ENCODE data around the gene UNC45A.

UNC45A gene

DNA sequence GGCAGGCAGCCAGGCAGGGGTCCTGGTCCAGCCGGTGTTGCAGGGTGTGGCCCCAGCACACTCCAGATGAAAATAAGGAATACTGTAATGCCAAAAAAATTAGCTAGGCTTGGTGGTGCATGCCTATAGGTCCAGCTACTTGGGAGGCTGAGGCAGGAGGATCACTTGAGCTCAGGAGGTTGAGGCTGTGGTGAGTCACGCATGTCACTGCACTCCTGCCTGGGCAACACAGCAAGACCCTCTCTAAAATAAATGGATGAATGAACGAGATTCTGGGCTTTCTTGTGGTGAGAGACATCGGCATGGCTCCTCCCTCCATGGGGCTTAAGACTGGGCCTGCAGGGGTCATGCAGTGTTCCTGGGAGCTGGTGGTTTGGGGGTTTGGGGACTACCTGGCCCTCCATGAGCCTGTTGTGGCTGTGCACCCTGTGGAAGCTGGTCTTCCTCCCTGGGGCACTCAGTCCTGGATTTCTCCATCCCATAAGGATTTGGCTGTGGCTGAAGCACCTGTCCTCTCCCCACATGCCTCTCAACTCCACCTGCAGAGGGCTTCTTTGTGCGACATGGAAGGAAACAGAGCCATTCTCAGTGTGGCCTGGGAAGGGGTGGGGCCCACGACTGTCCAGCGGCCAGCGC, 12.0 kb downstream of the UNC45A start:
- no peak for DNase-seq

DNA sequence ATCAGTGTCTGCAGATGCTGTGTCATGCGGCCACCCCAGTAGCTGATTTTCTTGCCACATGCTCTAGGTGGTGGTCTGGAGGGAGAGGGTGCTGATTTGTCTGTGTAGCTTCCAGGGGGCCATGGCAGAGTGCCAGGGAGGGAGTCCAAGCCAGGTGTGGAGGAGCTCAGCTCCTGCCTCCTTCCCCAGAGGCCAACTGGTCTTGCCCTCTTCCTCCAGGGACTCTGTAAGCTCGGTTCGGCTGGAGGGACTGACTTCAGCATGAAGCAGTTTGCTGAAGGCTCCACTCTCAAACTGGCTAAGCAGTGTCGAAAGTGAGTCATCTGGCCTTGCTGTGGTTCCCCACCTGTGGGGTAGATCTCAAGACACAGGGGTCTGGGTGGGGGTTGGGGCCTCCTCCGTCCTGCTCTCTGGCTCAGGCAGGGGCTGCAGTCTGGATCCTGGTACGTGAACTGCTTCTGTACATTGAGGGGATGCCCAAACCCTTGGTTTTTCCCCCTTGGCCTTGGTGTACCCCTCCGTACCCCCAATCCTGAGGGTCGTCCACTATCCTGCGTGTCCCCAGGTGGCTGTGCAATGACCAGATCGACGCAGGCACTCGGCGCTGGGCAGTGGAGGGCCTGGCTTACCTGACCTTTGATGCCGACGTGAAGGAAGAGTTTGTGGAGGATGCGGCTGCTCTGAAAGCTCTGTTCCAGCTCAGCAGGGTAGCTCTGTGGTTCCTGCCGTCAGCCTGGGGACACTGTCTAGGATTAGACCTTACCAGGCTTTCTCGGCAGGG, 12.7 kb downstream of the UNC45A start:
- DNase-seq = no peak

DNA sequence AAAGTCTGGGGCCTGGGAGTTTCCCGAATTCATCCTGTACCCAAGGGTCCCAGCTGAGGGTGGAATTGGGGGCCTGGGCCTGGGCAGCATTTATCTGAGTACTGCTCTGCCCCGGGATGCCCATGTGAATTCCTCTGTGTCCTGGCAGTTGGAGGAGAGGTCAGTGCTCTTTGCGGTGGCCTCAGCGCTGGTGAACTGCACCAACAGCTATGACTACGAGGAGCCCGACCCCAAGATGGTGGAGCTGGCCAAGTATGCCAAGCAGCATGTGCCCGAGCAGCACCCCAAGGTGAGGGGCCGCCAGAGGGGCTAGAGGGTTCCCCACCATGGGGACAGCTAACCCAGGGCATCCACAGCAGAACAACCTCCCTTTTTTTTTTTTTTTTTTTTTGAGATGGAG, 13.4 kb downstream of the UNC45A start:
- no peak for DNase-seq

DNA sequence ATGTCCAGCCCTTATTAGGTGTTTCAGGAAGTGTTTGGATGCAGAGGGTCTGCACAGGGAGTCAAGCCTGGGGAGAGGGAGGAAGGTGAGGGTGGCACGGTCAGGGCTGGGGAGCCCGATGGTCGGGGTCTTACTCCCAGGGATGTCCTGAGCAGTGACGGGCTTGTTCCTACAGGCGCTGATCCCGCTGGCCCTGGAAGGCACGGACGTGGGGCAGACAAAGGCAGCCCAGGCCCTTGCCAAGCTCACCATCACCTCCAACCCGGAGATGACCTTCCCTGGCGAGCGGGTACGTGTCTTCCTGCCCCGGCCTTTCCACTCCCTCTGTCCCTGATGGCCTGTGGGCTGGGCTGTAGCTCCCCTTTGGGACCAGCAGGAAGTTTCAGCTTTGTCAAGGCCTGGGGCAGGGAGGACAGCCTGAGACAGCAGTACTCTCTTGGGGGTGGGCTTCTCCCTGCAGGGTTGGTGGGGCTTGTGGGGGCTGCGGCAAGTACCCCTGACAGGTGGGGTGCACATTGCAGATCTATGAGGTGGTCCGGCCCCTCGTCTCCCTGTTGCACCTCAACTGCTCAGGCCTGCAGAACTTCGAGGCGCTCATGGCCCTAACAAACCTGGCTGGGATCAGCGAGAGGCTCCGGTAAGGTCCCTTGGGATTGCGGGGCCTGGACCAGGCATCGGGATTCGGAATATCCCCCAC, 15.0 kb downstream of the UNC45A start:
- DNase-seq = no peak

DNA sequence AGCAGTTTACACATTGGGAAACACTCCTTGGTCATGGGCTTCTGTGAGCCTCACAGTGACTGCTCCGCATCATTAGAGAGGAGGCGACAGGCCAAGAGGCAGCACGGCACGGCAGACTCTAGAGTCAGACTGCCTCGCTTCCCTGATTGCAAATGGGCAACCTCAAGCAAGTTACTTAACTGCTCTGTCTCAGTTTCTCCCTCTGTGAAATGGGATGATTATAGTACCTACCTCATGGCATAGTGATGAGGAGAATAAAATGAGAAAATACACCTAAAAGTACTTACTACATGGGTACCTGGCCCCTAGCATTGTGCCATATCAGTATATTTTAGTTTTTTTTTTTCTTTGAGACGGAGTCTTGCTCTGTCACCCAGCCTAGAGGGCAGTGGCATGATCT, 15.6 kb downstream of the UNC45A start:
- no peak for DNase-seq

DNA sequence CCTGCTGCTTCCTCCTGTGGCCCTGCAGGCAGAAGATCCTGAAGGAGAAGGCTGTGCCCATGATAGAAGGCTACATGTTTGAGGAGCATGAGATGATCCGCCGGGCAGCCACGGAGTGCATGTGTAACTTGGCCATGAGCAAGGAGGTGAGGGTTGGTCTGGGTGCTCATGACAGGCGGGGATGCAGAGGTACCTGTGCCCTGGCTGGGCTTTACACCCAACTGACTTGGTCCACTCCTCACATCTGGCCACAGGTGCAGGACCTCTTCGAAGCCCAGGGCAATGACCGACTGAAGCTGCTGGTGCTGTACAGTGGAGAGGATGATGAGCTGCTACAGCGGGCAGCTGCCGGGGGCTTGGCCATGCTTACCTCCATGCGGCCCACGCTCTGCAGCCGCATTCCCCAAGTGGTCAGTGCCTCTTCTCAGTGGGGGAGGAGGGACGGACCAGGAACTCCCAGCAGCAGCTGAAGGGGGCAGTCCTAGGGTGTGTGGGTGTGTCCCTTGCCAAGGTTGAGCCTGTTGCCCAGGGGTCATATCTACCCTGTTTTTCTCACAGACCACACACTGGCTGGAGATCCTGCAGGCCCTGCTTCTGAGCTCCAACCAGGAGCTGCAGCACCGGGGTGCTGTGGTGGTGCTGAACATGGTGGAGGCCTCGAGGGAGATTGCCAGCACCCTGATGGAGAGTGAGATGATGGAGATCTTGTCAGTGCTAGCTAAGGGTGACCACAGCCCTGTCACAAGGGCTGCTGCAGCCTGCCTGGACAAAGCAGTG, 18.0 kb downstream of the UNC45A start:
- no peak for DNase-seq

DNA sequence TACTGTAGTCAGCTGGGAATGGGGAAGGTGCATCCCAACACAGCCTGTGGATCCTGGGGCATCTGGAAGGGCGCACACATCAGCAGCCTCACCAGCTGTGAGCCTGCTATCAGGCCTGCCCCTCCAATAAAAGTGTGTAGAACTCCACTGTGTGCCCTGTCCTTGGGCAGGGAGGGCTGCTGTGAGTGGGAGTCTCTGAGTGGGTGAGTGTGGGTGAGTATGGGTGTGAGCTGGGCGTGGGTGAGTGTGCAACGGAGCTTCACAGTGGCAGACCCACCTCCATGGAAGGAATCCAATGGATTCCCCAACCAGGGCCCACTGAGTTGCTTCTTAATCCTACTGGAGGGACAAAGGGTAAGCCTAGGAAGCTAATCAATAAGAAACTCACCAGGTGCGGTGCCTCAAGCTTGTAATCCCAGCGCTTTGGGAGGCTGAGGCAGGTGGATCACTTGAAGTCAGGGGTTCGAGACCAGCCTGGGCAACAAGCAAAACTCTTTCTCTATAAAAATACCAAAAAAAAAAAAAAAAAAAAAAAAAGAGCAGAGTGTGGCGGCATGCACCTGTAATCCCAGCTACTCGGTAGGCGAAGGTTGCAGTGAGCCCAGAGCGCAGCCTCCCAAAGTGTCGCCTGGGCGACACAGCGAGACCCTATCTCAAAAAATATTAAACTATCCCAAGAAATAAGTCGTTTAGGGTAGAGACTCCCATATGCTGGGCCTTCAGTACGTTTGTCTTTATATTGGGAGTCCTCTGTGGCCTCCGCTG, 19.0 kb downstream of the UNC45A start:
- DNase-seq = no peak

DNA sequence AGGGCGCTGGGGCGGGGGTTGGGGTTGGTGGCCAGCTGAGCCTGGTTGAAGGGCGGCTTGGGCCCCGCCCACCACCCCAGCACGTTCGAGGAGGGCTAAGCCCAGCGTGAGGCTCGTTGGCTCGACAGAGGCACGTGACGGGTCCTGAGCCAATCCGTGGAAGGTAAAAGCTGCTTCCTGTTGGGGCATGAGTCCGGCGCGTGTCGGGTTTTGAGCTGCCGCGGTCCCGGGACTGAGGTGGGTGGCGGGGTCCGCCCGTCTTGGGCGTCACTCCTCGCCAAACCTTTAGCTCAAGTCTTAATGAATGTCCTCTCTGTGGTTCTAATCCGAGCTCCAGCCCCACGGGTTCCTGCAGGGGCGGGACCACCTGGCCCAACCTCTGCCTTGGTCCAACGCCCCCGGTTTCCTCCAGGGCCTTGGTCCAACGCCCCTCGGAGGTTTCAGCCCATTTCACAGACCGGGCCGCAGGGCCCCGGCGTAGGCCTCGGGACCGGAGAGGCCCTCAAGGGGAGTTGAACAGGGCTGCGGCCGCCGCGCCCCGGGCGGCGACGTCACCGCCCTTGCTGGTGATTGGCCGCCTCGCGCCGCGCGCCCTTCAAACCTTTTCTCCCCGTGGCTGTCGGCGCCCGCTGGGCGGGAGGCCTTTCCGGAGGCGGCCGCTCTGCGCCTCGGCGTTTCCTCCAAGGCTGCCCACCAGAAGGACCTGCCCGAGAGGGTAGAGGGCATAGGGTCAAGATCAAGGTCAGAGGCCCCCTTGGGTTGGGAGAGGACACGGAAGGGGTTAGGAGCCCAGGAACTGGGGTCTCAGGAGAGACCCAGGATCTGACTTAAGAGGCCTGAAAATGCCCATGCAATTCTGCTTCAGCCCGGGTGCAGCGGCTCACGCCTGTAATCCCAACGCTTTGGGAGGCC, 19.9 kb downstream of the UNC45A start, which contains the start of gene RCCD1:
Gene RCCD1 (plus strand): TSS at position 173 of the 912 bp plus-strand sequence. CDS start 1,851 bp downstream, outside the sequence.
- peak; percentile 85 for DNase-seq

DNA sequence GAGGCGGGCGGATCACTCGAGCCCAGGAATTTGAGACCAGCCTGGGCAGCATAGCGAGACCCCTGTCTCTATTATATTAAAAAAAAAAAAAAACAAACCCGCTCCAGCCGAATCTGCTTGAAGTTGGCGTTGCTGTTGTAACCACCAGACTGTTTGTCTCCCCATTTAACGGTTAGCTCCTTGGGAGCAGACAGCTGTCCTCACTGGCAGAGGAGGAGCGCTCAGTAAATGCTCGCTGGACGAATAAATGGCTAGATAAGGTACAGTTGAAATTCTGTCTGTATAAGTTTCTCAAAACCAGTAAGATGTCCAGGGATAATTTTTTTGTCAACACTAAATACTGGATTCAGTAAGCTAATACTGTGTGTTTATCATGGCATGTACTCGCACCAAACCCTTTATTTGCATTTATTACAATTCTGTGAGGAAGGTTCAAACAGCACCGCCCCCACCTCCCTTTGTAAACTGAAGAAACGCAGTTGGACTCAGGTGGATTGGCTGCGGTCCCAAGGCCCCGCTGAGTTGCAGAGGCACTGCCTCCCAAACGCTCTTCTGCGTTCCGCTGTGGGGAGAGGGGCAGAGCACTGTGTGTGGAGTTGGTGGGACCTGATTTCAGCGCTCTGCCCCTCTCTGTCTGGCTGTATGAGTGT, 20.7 kb downstream of the UNC45A start:
- DNase-seq = no peak

DNA sequence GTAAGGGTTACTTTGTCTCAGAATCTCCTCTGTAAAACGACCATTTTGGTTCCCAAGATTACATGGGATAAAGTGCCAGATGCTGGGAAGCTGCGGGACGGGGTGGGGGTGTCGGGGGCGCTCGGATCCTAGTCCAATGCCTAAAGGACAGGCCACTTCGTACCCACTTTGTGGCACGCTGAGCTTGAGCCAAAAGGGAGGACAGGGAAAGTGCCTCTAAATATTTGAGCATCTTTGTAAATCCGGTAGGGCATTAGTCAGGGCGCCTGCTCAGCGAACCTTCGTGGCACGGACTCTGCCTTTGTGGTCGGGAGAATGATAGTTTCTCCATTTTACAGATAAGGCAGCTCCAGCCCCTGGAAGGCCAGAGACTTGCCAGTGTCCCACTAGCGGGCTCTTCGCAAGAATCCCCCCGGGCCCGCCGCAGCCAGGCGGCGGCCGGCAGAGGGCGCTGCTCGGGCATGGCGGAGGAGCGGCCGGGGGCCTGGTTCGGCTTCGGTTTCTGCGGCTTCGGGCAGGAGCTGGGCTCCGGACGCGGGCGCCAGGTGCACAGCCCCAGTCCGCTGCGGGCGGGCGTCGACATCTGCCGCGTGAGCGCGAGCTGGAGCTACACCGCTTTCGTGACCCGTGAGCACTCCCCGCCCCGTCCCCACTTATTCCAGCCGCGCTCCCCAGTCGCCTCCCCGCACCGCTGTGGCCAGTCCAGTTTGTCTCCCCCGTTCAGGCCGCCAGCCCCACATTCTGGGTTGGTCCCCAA, 21.4 kb downstream of the UNC45A start:
- DNase-seq = peak; percentile 71

DNA sequence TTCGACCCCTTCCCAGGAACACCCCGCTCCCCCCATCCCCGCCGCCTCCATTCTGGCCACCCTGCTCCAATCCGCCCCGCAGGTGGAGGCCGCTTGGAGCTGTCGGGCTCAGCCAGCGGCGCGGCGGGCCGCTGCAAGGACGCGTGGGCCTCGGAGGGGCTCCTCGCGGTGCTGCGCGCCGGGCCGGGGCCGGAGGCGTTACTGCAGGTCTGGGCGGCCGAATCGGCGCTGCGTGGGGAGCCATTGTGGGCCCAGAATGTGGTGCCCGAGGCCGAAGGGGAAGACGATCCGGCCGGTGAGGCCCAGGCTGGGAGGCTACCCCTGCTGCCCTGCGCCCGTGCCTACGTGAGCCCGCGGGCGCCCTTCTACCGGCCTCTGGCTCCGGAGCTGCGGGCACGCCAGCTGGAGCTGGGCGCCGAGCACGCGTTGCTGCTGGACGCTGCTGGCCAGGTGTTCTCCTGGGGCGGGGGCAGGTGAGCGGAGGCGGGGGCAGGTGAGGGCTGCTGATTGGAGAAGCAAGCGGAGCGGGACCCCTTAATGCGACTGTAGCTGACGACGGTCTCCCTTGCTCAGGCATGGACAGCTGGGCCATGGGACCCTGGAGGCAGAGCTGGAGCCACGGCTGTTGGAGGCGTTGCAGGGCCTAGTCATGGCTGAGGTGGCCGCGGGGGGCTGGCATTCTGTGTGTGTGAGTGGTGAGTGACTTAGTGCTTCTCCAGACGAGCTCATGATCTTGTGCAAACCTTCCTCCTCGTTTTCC, 22.1 kb downstream of the UNC45A start:
- no peak for DNase-seq

DNA sequence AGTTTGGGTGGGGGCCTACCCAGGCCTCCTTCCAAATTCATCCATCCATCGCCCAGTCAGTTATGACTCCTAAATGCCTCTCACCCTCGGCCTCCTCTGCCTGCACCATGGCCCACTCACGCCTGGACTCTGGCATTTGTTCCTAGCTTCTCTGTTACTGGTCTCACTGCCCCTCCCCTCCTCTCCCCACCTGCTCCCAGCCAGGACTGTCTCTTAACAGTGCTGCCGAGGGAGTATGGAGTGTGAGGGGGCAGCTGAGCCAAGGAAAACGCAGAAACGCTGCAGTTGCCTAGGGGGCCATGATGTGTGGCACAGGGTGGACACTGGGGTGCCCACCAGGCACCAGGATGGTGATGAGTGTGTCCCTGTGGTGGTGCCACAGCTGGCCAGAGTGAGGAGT, 22.7 kb downstream of the UNC45A start:
- DNase-seq = no peak

DNA sequence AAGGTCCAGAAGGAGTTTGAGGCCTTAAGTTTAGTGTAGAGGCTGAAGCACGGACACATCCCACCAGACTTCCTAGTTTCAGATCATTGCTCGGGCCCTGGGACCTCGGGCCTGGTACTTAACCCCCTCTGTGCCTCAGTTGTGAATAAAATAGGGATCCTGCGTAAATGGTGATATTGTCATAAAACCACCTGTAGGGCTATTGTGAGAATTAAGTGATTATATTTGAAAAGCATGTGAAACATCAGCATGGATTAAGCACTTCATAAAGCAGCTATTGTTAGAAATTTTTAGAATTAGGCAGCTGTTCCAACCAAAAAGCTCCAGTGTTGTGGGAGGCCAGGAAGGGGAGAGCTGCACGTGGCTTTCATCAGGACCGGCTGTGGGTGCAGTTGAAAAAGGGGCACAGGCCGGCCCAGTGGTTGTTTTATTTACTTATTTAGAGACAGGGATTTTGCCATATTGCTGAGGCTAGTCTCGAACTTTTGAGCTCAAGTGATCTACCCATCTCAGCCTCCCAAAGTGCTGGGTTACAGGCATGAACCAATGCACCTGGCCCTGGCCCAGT, 24.0 kb downstream of the UNC45A start:
- DNase-seq = no peak

DNA sequence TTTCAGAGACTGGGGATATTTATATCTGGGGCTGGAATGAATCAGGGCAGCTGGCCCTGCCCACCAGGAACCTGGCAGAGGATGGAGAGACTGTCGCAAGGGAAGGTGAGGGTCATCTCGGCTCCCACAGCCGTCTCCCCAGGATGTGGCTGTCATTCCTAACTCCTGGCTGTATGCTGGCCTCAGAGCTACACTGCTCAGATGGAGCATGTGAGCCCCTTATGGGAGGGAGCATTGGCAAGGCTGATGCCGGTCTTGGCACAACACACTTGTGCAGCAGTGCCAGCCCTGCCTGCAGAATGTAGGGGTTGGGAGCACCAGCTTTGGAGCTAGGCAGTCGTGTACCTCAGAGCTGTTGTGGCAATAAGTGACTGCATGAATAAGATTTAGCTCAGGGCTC, 24.8 kb downstream of the UNC45A start:
- DNase-seq = no peak

DNA sequence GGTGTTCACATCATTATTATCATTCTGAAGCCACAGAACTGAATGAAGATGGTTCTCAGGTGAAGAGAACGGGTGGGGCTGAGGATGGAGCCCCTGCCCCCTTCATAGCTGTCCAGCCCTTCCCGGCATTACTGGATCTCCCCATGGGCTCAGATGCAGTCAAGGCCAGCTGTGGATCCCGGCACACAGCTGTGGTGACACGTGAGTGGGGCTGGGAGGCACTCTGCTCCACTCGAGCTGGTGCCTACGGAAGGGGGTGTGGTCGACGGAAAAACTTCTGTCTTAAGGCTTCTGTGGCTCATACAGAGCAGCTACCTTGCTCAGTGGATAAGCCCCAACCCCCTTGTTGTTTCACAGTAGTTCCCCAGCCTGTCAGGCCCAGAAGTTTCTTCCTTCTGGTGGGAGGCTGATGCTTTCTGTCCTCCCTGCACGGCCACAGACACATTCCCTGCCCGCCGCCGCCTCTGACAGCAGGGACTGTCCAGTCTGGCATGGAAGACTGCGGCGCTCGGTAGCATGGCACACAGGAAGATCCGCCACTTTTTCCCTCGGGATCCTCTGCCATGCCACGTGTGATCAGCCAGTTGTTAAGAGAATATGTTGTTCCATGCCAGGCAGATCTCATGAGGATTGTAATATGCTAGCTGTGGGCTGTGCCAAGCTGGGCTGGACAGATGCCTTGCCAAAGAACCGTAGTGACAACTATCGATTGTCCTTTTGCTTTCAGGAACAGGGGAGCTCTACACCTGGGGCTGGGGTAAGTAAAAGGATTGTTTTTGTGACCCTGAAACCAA, 25.4 kb downstream of the UNC45A start:
- DNase-seq = no peak

DNA sequence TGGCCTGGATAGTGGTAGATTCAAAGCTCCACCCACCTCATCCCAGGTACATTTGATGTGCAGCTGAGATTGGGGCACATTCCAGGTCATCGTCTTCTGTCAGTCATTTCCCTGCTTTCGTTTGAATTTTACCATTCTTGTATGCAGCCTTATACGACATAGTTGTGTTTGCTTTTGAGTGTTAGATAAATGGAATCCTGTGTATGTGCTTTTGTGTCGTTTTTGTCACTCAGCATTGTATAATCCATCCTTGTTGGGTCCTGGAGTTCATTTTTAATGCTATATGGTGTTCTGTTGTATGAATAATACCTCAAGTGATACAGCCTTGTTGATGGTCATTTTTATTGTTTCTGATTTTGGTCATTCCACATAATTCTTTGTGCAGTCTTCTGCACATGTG, 26.9 kb downstream of the UNC45A start:
- DNase-seq = no peak

DNA sequence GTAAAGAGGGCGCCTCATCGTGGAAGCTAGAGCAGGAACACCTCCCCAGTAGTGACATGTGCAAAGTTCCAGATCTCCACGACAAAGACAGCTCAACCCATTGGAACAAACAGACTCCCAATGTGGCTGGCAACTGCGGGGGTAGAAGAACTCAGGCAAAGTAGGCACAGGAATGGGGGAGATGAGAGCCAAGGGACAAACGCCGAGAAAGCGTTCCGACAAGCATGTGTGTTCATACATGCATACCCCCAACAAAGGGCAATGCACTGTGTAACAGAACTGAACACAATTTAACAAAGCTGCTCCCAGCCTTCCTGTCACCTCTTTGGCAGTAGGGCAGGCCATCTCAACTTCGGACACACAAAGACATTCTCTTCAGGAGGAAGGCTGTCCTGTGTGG, 31.2 kb downstream of the UNC45A start:
- DNase-seq = no peak

DNA sequence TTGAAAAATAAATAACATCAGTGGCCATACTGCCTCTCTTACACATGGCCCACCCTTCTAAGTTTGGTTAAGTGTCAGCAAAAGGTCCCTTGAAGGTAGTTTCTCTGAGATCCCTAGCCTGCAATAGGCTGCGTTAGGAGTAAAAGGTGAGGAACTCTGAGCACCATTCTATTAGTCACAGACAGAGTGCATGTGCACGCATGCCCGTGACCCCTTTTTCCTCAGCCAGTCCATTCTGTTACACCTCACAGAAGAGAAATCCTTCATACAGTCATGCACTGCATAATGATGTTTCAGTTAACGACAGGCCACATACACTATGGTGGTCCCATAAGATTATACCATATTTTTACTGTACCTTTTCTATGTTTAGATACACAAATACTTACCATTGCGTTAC, 32.1 kb downstream of the UNC45A start:
- no peak for DNase-seq

Measured in activated CD8-positive, alpha-beta memory T cell treated with anti-CD3 and anti-CD28 coated beads, Interleukin-2, amount 50 U/mL, for 4 hours (primary cell).